Activated CD4-positive, alpha-beta T cell treated with anti-CD3 and anti-CD28 coated beads, Interleukin-2, amount 10 ng/mL, durations not matched to agents 24 days and 14 days (primary cell): Measurements from ENCODE around the gene DSCAM. TPM values are rescaled to one million over a fixed set of nuclear protein-coding genes. Genes with fewer than 3 reads are reported as not detected.

Source experiments
- DNase-seq: peaks from one replicate; pipeline ENCODE4 v3.0.0; 2022
- H3K27ac Mint-ChIP-seq: one replicate; pipeline ENCODE4 v1.8.0; 2022; ENCODE audit warnings: mild to moderate bottlenecking, mixed read lengths
- H3K27me3 Mint-ChIP-seq: one replicate; pipeline ENCODE4 v1.8.0; 2022; ENCODE audit warnings: mixed read lengths
- H3K36me3 Mint-ChIP-seq: one replicate; pipeline ENCODE4 v1.8.0; 2022; ENCODE audit warnings: low read depth, mild to moderate bottlenecking, mixed read lengths
- H3K4me1 Mint-ChIP-seq: one replicate; pipeline ENCODE4 v1.8.0; 2021; ENCODE audit warnings: mixed read lengths
- H3K4me3 Mint-ChIP-seq: one replicate; pipeline ENCODE4 v1.8.0; 2022; ENCODE audit warnings: mild to moderate bottlenecking, moderate library complexity, mixed read lengths
- H3K9me3 Mint-ChIP-seq: one replicate; pipeline ENCODE4 v1.8.0; 2021; ENCODE audit warnings: mixed read lengths
- intact Hi-C: fragments of 100-400 bp; cut with micrococcal nuclease; formaldehyde crosslinking; loops from one replicate; pipeline ENCODE4 v1.15.1; 2023
- total RNA-seq: library from RNA; stranded (reverse); gene quantifications from 2 replicates; pipeline ENCODE4 v1.2.3, GENCODE V29; 2022

DSCAM gene
- total RNA-seq, 1 donor from 2014 or later, result not detected

- intact Hi-C loops, result no loop called here
- no peaks in the 10 kb centered on the region for H3K27me3 Mint-ChIP-seq
- DNase-seq, result no peak
- H3K27ac Mint-ChIP-seq, result no peak overlapping the region
- H3K4me1 Mint-ChIP-seq, result no peaks in the 10 kb centered on the region
- no peak overlapping the region for H3K4me3 Mint-ChIP-seq
- no peaks in the 10 kb centered on the region for H3K9me3 Mint-ChIP-seq
- no peaks in the 10 kb centered on the region for H3K36me3 Mint-ChIP-seq
Observed at GRCh38 chr21:40505681-40506080, 341.3 kb downstream of the DSCAM start.

GRCh38 chr21:40505244-40505643 is 341.7 kb downstream of the DSCAM start:
- H3K27ac Mint-ChIP-seq, result no peak overlapping the region
- H3K27me3 Mint-ChIP-seq, result no peaks in the 10 kb centered on the region
- intact Hi-C loops, result no loop called here
- H3K4me3 Mint-ChIP-seq, result no peak overlapping the region
- no peaks in the 10 kb centered on the region for H3K36me3 Mint-ChIP-seq
- no peak for DNase-seq
- H3K4me1 Mint-ChIP-seq, result no peaks in the 10 kb centered on the region
- H3K9me3 Mint-ChIP-seq, result no peaks in the 10 kb centered on the region

- H3K4me1 Mint-ChIP-seq, result no peaks in the 10 kb centered on the region
- intact Hi-C loops, result no loop called here
- H3K27ac Mint-ChIP-seq, result no peak overlapping the region
- no peaks in the 10 kb centered on the region for H3K27me3 Mint-ChIP-seq
- no peaks in the 10 kb centered on the region for H3K36me3 Mint-ChIP-seq
- H3K9me3 Mint-ChIP-seq, result no peaks in the 10 kb centered on the region
- H3K4me3 Mint-ChIP-seq, result no peak overlapping the region
- no peak for DNase-seq
Observed at GRCh38 chr21:40504825-40505224, 342.1 kb downstream of the DSCAM start.

GRCh38 chr21:40496116-40496515 is 350.8 kb downstream of the DSCAM start:
- Mint-ChIP-seq H3K27ac (no peak overlapping the region), H3K4me1 (no peaks in the 10 kb centered on the region), H3K9me3 (peaks cover 19% of the 10 kb centered on the region), H3K27me3 (no peaks in the 10 kb centered on the region), H3K4me3 (no peak overlapping the region), H3K36me3 (no peaks in the 10 kb centered on the region)
- DNase-seq, result no peak
- intact Hi-C loops, result no loop called here

GRCh38 chr21:40490408-40490807 is 356.6 kb downstream of the DSCAM start:
- H3K27me3 Mint-ChIP-seq, result no peaks in the 10 kb centered on the region
- H3K36me3 Mint-ChIP-seq, result no peaks in the 10 kb centered on the region
- no peak overlapping the region for H3K27ac Mint-ChIP-seq
- no peak for DNase-seq
- H3K9me3 Mint-ChIP-seq, result peaks cover 22% of the 10 kb centered on the region
- intact Hi-C loops, result no loop called here
- no peak overlapping the region for H3K4me3 Mint-ChIP-seq
- no peaks in the 10 kb centered on the region for H3K4me1 Mint-ChIP-seq

- Mint-ChIP-seq H3K27ac (no peak overlapping the region), H3K4me3 (no peak overlapping the region), H3K4me1 (no peaks in the 10 kb centered on the region), H3K36me3 (no peaks in the 10 kb centered on the region), H3K27me3 (no peaks in the 10 kb centered on the region), H3K9me3 (peaks cover 21% of the 10 kb centered on the region)
- intact Hi-C loops, result no loop called here
- DNase-seq, result no peak
Observed at GRCh38 chr21:40489001-40489400, 358.0 kb downstream of the DSCAM start.

GRCh38 chr21:40481764-40482163 is 365.2 kb downstream of the DSCAM start:
- intact Hi-C loops, result no loop called here
- no peak for DNase-seq
- no peak overlapping the region for H3K27ac Mint-ChIP-seq
- H3K27me3 Mint-ChIP-seq, result no peaks in the 10 kb centered on the region
- no peaks in the 10 kb centered on the region for H3K36me3 Mint-ChIP-seq
- peaks cover 7% of the 10 kb centered on the region for H3K9me3 Mint-ChIP-seq
- no peak overlapping the region for H3K4me3 Mint-ChIP-seq
- no peaks in the 10 kb centered on the region for H3K4me1 Mint-ChIP-seq

GRCh38 chr21:40474513-40474912 is 372.4 kb downstream of the DSCAM start:
- DNase-seq, result no peak
- Mint-ChIP-seq H3K27me3 (no peaks in the 10 kb centered on the region), H3K4me1 (no peaks in the 10 kb centered on the region), H3K4me3 (no peak overlapping the region), H3K9me3 (peaks cover 7% of the 10 kb centered on the region), H3K36me3 (no peaks in the 10 kb centered on the region), H3K27ac (no peak overlapping the region)
- intact Hi-C loops, result no loop called here

- no peaks in the 10 kb centered on the region for H3K4me1 Mint-ChIP-seq
- DNase-seq, result no peak
- no peak overlapping the region for H3K27ac Mint-ChIP-seq
- H3K9me3 Mint-ChIP-seq, result no peaks in the 10 kb centered on the region
- H3K27me3 Mint-ChIP-seq, result no peaks in the 10 kb centered on the region
- no peaks in the 10 kb centered on the region for H3K36me3 Mint-ChIP-seq
- no peak overlapping the region for H3K4me3 Mint-ChIP-seq
- intact Hi-C loops, result no loop called here
Observed at GRCh38 chr21:40472013-40472412, 374.9 kb downstream of the DSCAM start.

- no peaks in the 10 kb centered on the region for H3K36me3 Mint-ChIP-seq
- DNase-seq, result no peak
- no peaks in the 10 kb centered on the region for H3K27me3 Mint-ChIP-seq
- no peak overlapping the region for H3K4me3 Mint-ChIP-seq
- intact Hi-C loops, result no loop called here
- H3K9me3 Mint-ChIP-seq, result no peaks in the 10 kb centered on the region
- H3K27ac Mint-ChIP-seq, result no peak overlapping the region
- H3K4me1 Mint-ChIP-seq, result no peaks in the 10 kb centered on the region
Observed at GRCh38 chr21:40471103-40471502, 375.9 kb downstream of the DSCAM start.

- no peaks in the 10 kb centered on the region for H3K27me3 Mint-ChIP-seq
- H3K4me3 Mint-ChIP-seq, result no peak overlapping the region
- no peak overlapping the region for H3K27ac Mint-ChIP-seq
- no peak for DNase-seq
- no peaks in the 10 kb centered on the region for H3K9me3 Mint-ChIP-seq
- no peaks in the 10 kb centered on the region for H3K4me1 Mint-ChIP-seq
- intact Hi-C loops, result no loop called here
- H3K36me3 Mint-ChIP-seq, result no peaks in the 10 kb centered on the region
Observed at GRCh38 chr21:40466893-40467483, 380.0 kb downstream of the DSCAM start.

- Mint-ChIP-seq H3K4me3 (no peak overlapping the region), H3K27ac (no peak overlapping the region), H3K4me1 (no peaks in the 10 kb centered on the region), H3K9me3 (no peaks in the 10 kb centered on the region), H3K36me3 (no peaks in the 10 kb centered on the region), H3K27me3 (no peaks in the 10 kb centered on the region)
- intact Hi-C loops, result no loop called here
- DNase-seq, result no peak
Observed at GRCh38 chr21:40465382-40465781, 381.6 kb downstream of the DSCAM start.

- H3K4me1 Mint-ChIP-seq, result no peaks in the 10 kb centered on the region
- no peak overlapping the region for H3K4me3 Mint-ChIP-seq
- no peak for DNase-seq
- no peak overlapping the region for H3K27ac Mint-ChIP-seq
- no peaks in the 10 kb centered on the region for H3K36me3 Mint-ChIP-seq
- no peaks in the 10 kb centered on the region for H3K27me3 Mint-ChIP-seq
- H3K9me3 Mint-ChIP-seq, result no peaks in the 10 kb centered on the region
- intact Hi-C loops, result no loop called here
Observed at GRCh38 chr21:40463176-40463575, 383.8 kb downstream of the DSCAM start.

GRCh38 chr21:40461008-40461407 is 385.9 kb downstream of the DSCAM start:
- H3K27ac Mint-ChIP-seq, result no peak overlapping the region
- intact Hi-C loops, result no loop called here
- no peaks in the 10 kb centered on the region for H3K36me3 Mint-ChIP-seq
- H3K27me3 Mint-ChIP-seq, result no peaks in the 10 kb centered on the region
- H3K4me1 Mint-ChIP-seq, result no peaks in the 10 kb centered on the region
- no peaks in the 10 kb centered on the region for H3K9me3 Mint-ChIP-seq
- no peak for DNase-seq
- H3K4me3 Mint-ChIP-seq, result no peak overlapping the region

- no peak overlapping the region for H3K4me3 Mint-ChIP-seq
- H3K4me1 Mint-ChIP-seq, result no peaks in the 10 kb centered on the region
- H3K36me3 Mint-ChIP-seq, result no peaks in the 10 kb centered on the region
- H3K27me3 Mint-ChIP-seq, result no peaks in the 10 kb centered on the region
- intact Hi-C loops, result no loop called here
- H3K27ac Mint-ChIP-seq, result no peak overlapping the region
- H3K9me3 Mint-ChIP-seq, result no peaks in the 10 kb centered on the region
- no peak for DNase-seq
Observed at GRCh38 chr21:40457741-40458140, 389.2 kb downstream of the DSCAM start.
